ENCODE measurements around the gene OTOG.

OTOG gene

DNA sequence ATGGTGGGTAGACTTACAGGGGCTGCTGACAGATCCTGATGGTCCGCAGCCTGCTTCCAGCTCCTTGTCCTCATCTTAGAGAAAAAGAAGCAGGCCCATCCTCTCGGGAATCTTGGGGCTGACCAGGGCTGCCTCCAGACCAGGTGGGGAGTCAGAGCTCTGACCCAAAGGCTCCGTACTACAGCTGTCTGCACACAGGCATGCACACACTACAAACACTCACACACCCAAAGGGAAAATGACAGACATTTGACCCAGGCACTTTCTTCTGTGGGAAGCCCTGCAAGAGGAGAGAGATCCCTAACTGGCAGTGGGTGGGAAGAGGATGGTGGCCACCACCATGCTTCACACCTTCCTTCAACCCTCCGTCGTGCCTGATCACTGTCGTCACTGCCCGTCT, 125.4 kb downstream of the OTOG start:
- no peak for DNase-seq

DNA sequence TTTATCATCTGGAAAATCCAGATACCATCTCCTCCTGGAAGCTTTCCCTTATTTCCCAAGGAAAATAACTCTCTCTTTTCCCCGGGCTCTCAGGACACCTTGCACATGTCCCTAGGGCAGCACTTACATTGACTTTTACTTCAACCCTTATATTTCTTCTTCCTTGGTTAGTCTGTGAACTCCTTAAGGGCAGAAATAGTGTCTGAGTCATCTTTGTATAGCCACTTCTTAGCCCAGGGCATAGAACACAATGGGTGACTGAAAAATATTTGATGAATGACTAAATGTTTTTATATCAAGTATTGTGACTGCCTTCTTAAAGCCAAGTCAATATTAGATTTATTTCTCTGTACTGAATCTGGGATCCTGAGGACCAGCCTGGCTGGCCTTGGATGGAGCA, 126.9 kb downstream of the OTOG start:
- DNase-seq, result no peak

- DNase-seq, result no peak
Observed at GRCh38 chr11:17682848-17683247, 135.8 kb downstream of the OTOG start.

DNA sequence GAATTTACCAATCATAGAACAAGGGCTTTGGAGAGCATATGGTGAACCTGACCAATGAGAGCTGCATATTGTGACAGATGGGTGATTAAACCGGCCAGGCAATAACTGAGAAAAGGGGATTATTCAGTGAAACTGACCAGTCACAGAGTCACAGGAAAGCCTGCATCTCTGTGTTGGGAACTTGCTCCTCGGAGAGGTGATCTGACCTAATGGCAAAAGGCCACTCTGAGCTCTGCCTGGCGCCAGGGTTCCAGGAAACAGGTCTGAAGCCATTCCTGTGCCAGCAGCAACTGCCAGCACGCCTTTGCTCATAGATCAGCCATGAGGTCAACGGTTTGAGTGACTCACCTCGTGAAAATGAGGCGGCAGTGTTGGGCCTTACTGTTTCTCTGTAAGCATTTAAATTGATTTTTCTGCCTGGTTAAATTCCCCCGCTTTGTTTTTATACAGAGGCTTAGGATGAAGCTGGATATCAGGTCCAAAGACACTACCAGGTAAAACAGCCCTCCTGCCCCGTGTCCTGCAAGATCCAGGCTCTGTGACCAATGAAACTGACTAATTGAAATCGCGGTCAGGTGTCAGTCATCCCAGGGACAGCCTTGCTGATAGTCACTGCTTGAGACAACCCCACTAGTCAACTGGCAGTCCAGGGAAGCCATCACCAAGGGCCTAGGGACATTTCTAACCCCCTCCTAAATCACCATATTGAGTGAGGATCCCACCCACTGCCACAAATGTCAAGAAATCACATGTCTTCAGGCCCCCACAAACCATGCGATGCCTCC, 136.5 kb downstream of the OTOG start:
- no peak for DNase-seq

DNA sequence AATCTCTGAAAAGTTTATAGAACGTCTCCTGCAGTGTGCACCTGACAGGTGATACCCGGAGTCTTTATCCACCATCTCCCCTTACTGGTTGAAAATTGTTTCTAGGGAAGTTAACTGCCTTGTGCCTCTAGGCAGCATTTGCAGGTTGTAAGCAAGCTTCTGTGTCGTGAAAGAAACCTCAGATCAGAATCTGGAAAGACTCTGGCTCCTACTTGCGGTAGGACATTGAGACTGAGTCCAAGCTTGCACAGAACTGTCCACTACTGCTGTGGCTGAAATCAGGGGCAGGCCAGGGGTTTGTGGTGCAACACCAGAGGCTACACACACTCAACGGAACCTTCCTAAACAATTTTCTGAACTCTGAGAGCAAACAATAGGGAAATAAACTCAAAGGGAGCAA, 137.5 kb downstream of the OTOG start:
- DNase-seq, result no peak

GRCh38 chr11:17686231-17686980, 139.3 kb downstream of the OTOG start:
- DNase-seq, result no peak

DNA sequence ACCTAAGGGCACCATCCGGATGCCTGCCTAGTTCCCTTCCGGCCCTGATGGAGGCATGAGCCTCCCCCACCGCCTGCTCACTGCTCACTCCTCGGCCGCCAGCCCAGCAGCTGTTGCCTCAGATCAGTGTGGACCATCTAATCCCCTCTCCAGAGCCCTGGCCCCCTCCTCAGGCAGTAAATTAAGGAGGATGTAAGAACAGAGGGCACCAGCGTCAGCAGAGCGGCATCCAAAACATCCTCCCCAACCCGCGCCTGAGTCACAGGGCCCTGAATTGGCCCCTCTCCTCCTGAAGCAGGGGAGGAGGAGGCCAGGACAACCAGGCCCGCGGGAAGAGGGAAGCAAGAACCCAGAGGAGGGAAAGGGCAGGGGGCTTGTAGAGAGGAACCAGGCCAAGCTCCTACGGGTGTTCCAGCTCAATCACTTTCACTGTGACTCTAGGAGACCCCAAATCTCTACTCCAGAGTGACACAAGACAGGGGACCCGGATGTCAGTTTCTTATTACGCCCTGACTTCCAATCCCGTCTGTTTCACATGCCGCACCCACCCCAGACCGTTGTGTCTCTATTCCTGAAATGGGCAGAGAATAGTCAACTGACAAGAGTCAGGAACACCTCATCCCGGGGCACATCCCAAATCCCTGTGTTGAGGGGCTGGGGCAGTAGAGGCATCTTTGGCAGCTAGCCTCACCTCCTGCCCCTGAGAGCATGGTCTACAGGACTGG, 141.0 kb downstream of the OTOG start:
- DNase-seq, result no peak

GRCh38 chr11:17691550-17691949, 144.5 kb downstream of the OTOG start:
- DNase-seq, result no peak

- DNase-seq, result no peak
Observed at GRCh38 chr11:17691976-17692375, 144.9 kb downstream of the OTOG start.

DNA sequence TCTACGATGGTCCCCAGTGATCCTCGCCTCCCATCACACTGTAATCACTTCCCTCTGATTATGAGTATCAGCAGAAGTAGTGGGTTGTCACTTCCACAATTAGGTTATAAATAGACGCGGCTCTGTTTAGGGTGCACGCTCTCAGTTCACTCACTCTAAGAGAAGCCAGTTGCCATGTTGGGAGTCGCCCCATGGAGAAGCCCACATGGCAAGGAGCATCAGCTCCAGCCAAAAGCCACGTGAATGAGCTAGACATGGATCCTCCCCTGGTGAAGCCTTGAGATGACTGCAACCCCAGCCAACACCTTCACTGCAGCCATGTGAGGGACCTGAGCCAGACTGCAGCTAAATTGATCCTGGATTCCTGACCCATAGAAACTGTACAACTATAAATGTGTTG, 145.9 kb downstream of the OTOG start:
- DNase-seq, result no peak

DNA sequence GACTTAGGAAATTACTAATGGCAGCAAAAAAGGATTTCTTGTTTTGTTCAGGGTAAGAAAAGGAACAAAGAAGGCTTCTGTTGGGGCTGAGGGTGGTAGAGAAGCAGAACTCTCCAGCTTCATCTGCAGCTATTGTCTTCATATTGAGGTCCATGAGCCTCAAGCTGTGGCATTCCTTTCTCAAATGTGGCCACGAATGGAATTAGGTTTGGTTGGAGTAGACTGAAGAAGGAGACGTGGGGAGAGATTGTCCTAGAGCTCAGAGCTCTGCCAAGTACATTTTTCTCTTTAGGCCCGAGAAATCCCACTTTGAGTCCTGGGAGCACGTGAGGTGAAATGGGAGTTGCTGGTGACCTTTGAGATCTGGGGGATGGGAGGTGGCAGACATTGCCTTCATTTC, 146.5 kb downstream of the OTOG start:
- DNase-seq, result no peak

DNA sequence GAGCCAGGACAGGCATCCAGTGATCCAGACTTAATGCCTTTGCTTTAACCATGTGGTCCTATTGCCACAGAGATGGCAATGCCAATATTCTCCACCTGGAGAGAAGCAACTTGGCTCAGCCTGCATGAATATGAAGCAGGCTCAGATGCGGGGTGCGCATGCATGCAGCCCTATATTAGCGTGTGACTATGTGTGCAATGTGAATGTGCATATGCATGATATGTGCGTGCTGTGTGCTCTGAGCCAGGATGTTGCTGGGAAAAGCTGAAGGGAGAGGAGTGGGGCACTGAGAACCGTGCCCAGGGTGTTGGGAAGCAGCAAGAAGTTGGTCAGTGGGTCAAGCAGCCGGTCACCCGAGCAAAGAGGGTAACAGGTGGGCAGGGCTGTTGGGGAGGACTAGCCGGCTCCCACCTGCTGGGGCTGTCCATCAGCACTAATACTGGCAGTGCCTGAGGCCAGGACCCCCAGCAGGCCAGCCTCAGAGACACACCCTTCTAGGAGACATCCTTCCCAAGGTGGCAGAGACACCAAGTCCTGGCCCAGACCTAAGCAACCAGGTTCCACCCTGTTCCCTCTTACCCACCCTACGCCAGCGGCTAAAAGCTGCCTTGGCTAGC, 147.5 kb downstream of the OTOG start:
- DNase-seq, result no peak

DNA sequence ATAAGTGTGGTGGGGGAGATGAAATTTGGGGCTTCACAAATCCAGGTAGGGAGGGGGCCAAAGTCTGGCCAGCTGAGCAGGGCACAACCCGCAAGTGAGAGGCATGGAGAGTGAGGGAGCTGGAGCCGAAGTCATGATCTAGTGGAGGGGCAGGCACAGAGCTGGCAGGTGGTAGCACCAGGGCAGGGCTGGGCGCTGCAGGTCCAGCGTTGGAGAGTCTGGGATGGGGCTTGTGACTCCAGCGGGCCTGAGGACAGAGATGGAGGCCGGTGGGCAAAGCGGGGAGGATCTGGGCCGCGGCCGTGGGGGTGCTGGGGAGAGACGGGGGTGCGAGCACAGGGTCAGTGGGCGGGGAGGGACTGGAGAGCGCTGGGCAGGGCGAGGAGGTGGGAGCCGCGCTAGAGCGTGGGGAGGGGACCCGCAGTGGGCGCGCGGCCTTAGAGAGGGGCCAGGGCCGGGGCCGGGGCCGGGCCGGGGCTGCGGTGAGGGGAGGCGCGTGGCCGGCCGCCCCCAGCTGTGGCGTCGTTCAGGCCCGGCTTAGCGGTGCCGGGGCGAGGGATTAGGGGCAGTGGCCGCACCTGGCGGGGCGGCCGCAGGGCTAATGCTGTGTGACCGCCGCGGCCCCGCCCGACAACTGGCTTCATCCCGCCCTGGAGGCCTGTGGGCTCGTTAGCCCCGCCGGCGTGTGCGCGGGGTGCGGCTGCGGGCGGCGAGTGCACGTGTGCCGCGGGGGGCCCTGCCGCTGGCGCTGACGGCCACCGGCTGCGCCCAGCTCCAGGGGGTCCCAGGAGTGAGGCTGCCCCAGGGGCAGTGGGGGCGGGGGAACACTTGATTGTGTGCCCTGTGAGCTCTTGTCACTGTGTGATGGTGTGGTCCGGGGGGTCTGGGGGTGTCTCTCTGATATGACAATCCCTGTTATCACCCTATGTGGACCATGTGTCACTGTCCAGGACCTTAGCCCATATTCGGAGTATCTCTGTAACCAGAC, 148.7 kb downstream of the OTOG start:
- DNase-seq, result no peak

GRCh38 chr11:17696741-17697140, 149.7 kb downstream of the OTOG start:
- DNase-seq, result no peak

Measured in hematopoietic multipotent progenitor cell treated with erythropoietin and hydrocortisone succinate and interleukin-3 and kit ligand, for 6 days (in vitro differentiated cells).